GM18907 (cell line): ENCODE data around the gene NSD1.
"Not testable (repeated sequence)": the region's sequence is repeated elsewhere in the genome, so short reads cannot be mapped to it uniquely, and the experiment has no call there.

ENCODE experiments used
- ATAC-seq: cut with Tn5 transposase; IDR thresholded peaks from one replicate; pipeline ENCODE4 v1.9.1; 2021; ENCODE audit warnings: mild to moderate bottlenecking, moderate library complexity; ENCODE audit not compliant: unreplicated experiment

Gene NSD1

GRCh38 chr5:177325868-177326381, 192.4 kb downstream of the NSD1 start:
- no peak for ATAC-seq

- no peak for ATAC-seq
Measured at GRCh38 chr5:177327539-177328522, 194.3 kb downstream of the NSD1 start.

GRCh38 chr5:177328545-177329231, 195.1 kb downstream of the NSD1 start:
- no peak for ATAC-seq

- ATAC-seq, result no peak
Measured at GRCh38 chr5:177329883-177330282, 196.3 kb downstream of the NSD1 start.

- ATAC-seq, result no peak
Measured at GRCh38 chr5:177330991-177331842, 197.6 kb downstream of the NSD1 start.

GRCh38 chr5:177332031-177332895, 198.7 kb downstream of the NSD1 start:
- ATAC-seq, result no peak

GRCh38 chr5:177332896-177333260, 199.3 kb downstream of the NSD1 start:
- ATAC-seq, result no peak

- ATAC-seq, result no peak
Measured at GRCh38 chr5:177333420-177334154, 200.0 kb downstream of the NSD1 start.

GRCh38 chr5:177334155-177334551, 200.6 kb downstream of the NSD1 start:
- no peak for ATAC-seq

GRCh38 chr5:177334781-177335700, 201.5 kb downstream of the NSD1 start:
- ATAC-seq, result no peak

- no peak for ATAC-seq
Measured at GRCh38 chr5:177335701-177336065, 202.1 kb downstream of the NSD1 start.

GRCh38 chr5:177336112-177336511, 202.5 kb downstream of the NSD1 start:
- ATAC-seq, result no peak

- no peak for ATAC-seq
Measured at GRCh38 chr5:177336603-177337494, 203.3 kb downstream of the NSD1 start.

- no peak for ATAC-seq
Measured at GRCh38 chr5:177338251-177339106, 204.9 kb downstream of the NSD1 start.

- no peak for ATAC-seq
Measured at GRCh38 chr5:177339107-177339638, 205.6 kb downstream of the NSD1 start.

- ATAC-seq, result not testable (repeated sequence)
Measured at GRCh38 chr5:177343000-177343399, 209.4 kb downstream of the NSD1 start.
